KMS-11 (cell line): ENCODE data around the gene AMELY.
"Not testable (repeated sequence)": the region's sequence is repeated elsewhere in the genome, so short reads cannot be mapped to it uniquely, and the experiment has no call there.

Experiments used
- H2AFZ ChIP-seq: fragments of 200-600 bp; sonication (generic); 2 replicates; pipeline ENCODE4 v1.6.1; 2016; ENCODE audit warnings: antibody characterized with exemption, mixed run types, low read depth
- H3K27ac ChIP-seq: fragments of 200-600 bp; sonication (generic); 2 replicates; pipeline ENCODE4 v1.6.1; 2016; ENCODE audit warnings: mild to moderate bottlenecking, mixed run types
- H3K27me3 ChIP-seq: fragments of 200-600 bp; sonication (generic); 2 replicates; pipeline ENCODE4 v1.6.1; 2017; ENCODE audit warnings: mild to moderate bottlenecking, low read depth, mixed run types, moderate library complexity; ENCODE audit not compliant: insufficient read depth
- H3K36me3 ChIP-seq: fragments of 200-600 bp; sonication (generic); 2 replicates; pipeline ENCODE4 v1.6.1; 2017; ENCODE audit warnings: mild to moderate bottlenecking, mixed run types; ENCODE audit not compliant: insufficient read depth
- H3K4me1 ChIP-seq: fragments of 200-600 bp; sonication (generic); 2 replicates; pipeline ENCODE4 v1.6.1; 2016; ENCODE audit warnings: mild to moderate bottlenecking, low read depth, mixed run types; ENCODE audit not compliant: poor library complexity, severe bottlenecking
- H3K4me2 ChIP-seq: fragments of 200-600 bp; sonication (generic); 2 replicates; pipeline ENCODE4 v1.7.0; 2016; ENCODE audit warnings: mild to moderate bottlenecking, mixed run types
- H3K4me3 ChIP-seq: fragments of 200-600 bp; sonication (generic); IDR thresholded peaks from 2 replicates; pipeline ENCODE4 v1.6.1; 2017; ENCODE audit warnings: low read depth, low read length, mixed read lengths; ENCODE audit not compliant: insufficient read depth
- H3K79me2 ChIP-seq: fragments of 200-600 bp; sonication (generic); 2 replicates; pipeline ENCODE4 v1.6.1; 2016; ENCODE audit warnings: low read depth, mixed run types; ENCODE audit not compliant: insufficient read depth
- H3K9ac ChIP-seq: fragments of 200-600 bp; sonication (generic); 2 replicates; pipeline ENCODE4 v1.6.1; 2016; ENCODE audit warnings: mild to moderate bottlenecking, mixed run types
- H4K20me1 ChIP-seq: fragments of 200-600 bp; sonication (generic); 2 replicates; pipeline ENCODE4 v1.6.1; 2016; ENCODE audit warnings: mild to moderate bottlenecking, mixed run types; ENCODE audit not compliant: insufficient read depth
- TF ChIP-seq, protein P1 (sequence below): fragments of 200-600 bp; sonication (generic); conservative IDR thresholded peaks from 2 replicates; pipeline ENCODE4 v1.6.1; 2017; ENCODE audit warnings: low read depth, mild to moderate bottlenecking, antibody characterized with exemption, low read length, moderate library complexity, mixed read lengths

The AMELY gene

DNA sequence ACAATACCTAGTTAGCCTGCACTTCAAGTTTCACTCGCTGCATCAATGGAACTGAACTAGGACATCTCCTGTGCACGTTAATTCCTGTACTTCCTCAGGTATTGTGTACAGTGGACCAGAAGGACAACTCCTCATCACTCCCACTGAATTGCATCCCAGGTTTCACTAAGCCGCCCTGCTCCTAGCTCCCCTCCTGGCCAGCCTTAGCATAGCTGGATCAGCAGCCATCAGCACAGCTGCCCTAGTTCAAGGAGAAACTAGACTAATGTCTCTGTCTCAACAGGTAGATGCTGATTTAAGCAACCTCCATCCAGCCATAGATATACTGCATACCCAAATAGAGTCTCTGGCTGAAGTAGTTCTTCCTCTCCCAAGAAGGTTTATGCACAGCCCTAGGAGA, 17.1 kb downstream of the AMELY start:
- Histone ChIP-seq H2AFZ (no peak overlapping the region), H4K20me1 (no peaks in the 10 kb centered on the region), H3K9ac (no peak overlapping the region), H3K79me2 (no peaks in the 10 kb centered on the region), H3K4me3 (no peak overlapping the region), H3K4me2 (no peak overlapping the region), H3K27me3 (no peaks in the 10 kb centered on the region), H3K36me3 (no peaks in the 10 kb centered on the region), H3K27ac (no peak overlapping the region), H3K4me1 (no peaks in the 10 kb centered on the region)
- TF ChIP-seq, protein P1, sequence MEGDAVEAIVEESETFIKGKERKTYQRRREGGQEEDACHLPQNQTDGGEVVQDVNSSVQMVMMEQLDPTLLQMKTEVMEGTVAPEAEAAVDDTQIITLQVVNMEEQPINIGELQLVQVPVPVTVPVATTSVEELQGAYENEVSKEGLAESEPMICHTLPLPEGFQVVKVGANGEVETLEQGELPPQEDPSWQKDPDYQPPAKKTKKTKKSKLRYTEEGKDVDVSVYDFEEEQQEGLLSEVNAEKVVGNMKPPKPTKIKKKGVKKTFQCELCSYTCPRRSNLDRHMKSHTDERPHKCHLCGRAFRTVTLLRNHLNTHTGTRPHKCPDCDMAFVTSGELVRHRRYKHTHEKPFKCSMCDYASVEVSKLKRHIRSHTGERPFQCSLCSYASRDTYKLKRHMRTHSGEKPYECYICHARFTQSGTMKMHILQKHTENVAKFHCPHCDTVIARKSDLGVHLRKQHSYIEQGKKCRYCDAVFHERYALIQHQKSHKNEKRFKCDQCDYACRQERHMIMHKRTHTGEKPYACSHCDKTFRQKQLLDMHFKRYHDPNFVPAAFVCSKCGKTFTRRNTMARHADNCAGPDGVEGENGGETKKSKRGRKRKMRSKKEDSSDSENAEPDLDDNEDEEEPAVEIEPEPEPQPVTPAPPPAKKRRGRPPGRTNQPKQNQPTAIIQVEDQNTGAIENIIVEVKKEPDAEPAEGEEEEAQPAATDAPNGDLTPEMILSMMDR: no peak

DNA sequence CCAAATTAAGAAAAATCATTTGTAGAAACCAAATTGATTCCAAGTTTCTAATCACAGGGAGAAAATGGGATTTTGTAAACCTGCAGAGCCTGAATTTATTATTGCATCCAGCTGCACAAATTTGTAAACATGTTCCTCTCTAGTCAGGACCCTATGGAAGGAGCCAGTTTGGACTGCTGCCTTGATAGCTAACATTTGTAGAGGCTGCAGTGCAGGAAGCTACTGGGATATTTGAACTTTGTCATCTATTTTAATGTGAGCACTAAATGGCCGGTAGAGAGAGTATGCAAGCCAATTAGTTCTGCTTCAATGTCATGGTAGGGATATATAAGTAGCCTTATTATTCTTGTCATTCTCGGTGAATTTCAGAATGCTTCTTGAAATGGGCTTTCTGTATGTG, 62.2 kb downstream of the AMELY start:
- Histone ChIP-seq H3K27me3 (no peaks in the 10 kb centered on the region), H3K36me3 (no peaks in the 10 kb centered on the region), H3K4me2 (no peak overlapping the region), H3K4me1 (no peaks in the 10 kb centered on the region), H4K20me1 (no peaks in the 10 kb centered on the region), H3K4me3 (no peak overlapping the region), H3K9ac (no peak overlapping the region), H3K27ac (no peak overlapping the region), H3K79me2 (no peaks in the 10 kb centered on the region), H2AFZ (no peak overlapping the region)
- TF ChIP-seq, protein P1: no peak

DNA sequence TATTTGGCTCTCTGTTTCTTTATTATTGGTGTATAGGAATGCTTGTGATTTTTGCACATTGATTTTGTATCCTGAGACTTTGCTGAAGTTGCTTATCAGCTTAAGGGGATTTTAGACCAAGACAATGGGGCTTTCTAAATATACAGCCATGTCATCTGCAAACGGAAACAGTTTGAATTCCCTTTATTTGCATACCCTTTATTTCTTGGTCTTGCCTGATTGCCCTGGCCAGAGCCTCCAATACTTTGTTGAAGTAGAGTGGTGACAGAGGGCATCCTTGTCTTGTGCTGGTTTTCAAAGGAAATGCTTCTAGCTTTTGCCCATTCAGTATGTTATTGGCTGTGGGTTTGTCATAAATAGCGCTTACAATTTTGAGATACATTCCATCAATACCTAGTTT, 68.9 kb downstream of the AMELY start:
- H3K36me3 ChIP-seq, H3K9ac ChIP-seq, H4K20me1 ChIP-seq, H3K27ac ChIP-seq, H3K4me2 ChIP-seq, H3K4me1 ChIP-seq, H3K79me2 ChIP-seq, H2AFZ ChIP-seq, H3K27me3 ChIP-seq, H3K4me3 ChIP-seq: not testable (repeated sequence)
